EH (cell line): ENCODE results near the gene ALB.
A peak's percentile ranks its signal among the peaks of the same experiment; 100 is the strongest.

Experiments
- DNase-seq: peaks from one replicate; pipeline ENCODE4 v3.0.0-alpha.2; 2015; ENCODE audit warnings: low read depth

The ALB gene

DNA sequence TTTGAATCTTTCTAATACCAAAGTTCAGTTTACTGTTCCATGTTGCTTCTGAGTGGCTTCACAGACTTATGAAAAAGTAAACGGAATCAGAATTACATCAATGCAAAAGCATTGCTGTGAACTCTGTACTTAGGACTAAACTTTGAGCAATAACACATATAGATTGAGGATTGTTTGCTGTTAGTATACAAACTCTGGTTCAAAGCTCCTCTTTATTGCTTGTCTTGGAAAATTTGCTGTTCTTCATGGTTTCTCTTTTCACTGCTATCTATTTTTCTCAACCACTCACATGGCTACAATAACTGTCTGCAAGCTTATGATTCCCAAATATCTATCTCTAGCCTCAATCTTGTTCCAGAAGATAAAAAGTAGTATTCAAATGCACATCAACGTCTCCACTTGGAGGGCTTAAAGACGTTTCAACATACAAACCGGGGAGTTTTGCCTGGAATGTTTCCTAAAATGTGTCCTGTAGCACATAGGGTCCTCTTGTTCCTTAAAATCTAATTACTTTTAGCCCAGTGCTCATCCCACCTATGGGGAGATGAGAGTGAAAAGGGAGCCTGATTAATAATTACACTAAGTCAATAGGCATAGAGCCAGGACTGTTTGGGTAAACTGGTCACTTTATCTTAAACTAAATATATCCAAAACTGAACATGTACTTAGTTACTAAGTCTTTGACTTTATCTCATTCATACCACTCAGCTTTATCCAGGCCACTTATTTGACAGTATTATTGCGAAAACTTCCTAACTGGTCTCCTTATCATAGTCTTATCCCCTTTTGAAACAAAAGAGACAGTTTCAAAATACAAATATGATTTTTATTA, 28.3 kb downstream of the ALB start:
- DNase-seq: no peak

GRCh38 chr4:73433140-73433539, 29.1 kb downstream of the ALB start:
- no peak for DNase-seq

DNA sequence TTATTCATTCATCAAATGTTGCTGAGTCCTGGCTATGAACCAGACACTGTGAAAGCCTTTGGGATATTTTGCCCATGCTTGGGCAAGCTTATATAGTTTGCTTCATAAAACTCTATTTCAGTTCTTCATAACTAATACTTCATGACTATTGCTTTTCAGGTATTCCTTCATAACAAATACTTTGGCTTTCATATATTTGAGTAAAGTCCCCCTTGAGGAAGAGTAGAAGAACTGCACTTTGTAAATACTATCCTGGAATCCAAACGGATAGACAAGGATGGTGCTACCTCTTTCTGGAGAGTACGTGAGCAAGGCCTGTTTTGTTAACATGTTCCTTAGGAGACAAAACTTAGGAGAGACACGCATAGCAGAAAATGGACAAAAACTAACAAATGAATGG, 30.2 kb downstream of the ALB start:
- peak; percentile 15 for DNase-seq

DNA sequence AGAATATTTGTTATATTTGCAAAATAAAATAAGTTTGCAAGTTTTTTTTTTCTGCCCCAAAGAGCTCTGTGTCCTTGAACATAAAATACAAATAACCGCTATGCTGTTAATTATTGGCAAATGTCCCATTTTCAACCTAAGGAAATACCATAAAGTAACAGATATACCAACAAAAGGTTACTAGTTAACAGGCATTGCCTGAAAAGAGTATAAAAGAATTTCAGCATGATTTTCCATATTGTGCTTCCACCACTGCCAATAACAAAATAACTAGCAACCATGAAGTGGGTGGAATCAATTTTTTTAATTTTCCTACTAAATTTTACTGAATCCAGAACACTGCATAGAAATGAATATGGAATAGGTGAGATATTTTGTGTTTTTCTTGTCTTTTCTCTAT, 31.9 kb downstream of the ALB start, which contains the start of gene AFP:
Gene AFP, plus strand, starts transcription at position 238 of the 400 bp plus-strand sequence. Its CDS starts 42 bp downstream, at position 280.
- no peak for DNase-seq

- no peak for DNase-seq
These were observed 32.8 kb downstream of the ALB start for GRCh38 chr4:73436674-73437557.

GRCh38 chr4:73437558-73437956, 33.5 kb downstream of the ALB start:
- no peak for DNase-seq

- no peak for DNase-seq
These were observed 34.0 kb downstream of the ALB start for GRCh38 chr4:73438048-73438447.

DNA sequence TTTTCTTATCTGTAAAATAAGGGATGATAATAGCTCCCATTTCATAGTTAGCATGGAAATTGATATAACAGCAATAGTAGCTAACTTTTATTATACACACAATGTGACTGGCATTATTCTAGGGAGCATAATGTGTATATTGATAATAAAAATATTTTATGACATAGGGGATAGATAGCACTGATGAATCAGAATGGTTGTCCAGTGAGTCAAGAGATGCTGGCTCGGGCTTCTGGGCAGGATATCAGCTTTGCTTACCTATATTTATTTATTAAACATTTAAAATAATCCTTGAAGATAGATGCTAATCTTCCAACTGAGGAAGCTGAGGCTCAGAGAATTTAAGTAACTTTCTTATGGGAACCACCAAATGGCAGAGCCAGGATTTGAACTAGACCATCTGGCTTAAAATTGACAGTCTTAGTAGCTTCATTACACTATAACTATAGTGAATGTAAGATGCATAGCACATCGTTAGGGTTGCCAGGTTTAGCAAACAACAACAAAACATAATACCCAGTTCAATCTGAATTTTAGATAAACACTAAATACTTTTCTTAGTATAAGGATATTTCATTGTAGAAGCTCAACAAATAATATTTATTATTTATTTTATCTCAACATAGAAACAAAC, 34.6 kb downstream of the ALB start:
- DNase-seq: no peak

- no peak for DNase-seq
These were observed 35.4 kb downstream of the ALB start for GRCh38 chr4:73439445-73439844.

DNA sequence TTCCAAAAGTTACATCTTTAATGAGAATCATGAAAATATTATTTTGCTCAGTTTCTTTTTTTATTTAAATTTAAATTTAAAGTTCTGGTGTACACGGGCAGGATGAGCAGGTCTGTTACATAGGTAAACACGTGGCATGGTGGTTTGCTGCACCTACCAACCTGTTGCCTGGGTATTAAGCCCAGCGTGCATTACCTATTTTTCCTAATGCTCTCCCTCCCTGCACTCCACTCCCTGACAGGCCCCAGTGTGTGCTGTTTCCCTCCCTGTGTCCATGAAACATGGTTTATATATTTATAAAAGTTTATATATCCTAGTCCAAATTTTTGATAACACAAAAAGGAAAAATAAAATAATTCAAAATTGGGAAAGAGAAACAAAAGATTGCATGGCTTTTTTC, 35.9 kb downstream of the ALB start:
- no peak for DNase-seq

DNA sequence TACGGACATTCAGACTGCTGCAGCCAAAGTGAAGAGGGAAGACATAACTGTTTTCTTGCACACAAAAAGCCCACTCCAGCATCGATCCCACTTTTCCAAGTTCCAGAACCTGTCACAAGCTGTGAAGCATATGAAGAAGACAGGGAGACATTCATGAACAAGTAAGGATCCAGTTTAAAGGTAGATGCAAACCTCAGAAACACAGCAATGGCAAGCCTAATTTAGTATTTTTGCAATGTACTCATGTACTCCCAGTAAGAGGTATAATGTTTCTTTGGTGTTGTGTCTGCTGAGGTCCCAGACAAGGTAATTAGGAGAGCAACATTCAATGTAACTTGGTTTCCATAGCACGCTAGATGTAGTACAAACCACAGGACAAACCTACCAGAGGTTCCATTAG, 36.6 kb downstream of the ALB start:
- DNase-seq: no peak

DNA sequence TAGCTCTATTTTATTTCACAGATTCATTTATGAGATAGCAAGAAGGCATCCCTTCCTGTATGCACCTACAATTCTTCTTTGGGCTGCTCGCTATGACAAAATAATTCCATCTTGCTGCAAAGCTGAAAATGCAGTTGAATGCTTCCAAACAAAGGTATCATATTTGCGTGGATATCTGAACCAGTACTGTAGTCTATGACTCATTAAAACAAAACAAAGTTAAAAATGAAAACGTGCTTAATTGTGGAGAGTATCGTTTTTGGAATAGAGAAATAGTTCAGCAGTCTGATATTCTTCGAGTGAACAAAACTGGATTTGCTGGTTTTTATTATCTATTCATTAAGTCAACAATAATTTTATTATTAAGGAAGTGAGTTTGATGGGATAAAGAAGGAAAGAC, 38.2 kb downstream of the ALB start:
- DNase-seq: no peak

DNA sequence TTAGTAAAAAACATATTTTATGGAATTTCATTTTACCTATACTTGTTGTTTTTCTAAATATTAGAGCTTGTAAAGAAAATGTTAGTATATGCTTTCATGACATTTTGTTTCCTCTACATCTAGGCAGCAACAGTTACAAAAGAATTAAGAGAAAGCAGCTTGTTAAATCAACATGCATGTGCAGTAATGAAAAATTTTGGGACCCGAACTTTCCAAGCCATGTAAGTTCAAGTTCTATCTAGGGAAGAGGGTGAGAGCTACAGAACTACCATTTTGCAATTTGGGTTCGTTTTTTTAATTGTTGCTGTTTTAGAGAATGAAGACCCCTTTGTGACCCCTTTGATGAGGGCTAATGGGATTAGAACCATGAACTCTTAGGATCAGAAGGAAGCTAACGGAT, 39.1 kb downstream of the ALB start:
- DNase-seq: no peak

- no peak for DNase-seq
These were observed 41.6 kb downstream of the ALB start for GRCh38 chr4:73445383-73446335.

DNA sequence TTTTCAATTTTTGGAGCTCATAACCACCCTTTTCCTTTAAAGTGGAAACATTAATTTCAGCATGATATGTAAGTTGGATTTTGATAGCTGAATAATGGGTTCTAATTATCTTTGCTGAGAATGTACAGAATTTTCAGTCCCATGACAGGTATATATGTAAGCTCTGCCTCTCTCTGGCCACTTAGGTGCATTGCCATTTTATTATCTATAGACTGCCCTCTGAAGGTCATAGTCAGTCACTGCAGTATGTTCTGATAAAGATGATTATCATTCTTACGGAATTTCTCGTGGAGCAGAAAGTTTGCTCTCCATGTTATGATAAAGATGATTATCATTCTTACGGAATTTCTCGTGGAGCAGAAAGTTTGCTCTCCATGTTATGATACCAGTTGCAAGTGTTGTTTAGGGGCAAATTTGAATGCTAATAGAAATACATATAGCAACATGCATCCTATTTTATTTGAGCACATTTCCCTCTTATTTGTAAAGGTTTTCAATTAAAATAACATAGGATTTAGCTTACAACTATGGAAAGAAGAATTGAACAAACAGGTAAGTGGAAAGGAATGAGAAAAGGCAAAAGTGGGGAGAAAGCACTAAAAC, 42.4 kb downstream of the ALB start:
- peak; percentile 56 for DNase-seq

DNA sequence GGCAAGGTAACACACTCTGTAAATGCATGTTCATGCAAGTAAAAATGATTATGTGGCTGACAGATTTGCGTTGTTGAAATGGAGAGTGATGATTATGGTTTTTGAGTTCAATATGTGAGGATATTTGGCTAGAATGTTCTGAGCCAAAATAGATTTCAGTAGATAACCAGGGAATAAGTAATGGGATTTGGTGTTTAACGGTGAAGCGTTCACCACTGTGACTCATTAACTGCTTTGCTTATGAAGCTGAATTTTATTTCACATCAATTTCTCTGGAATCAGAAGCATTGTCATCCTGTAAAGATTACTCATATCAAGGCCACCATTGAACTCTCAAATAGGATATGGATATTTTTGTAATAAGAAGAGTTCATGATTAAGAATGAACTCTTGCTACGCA, 43.6 kb downstream of the ALB start:
- DNase-seq: peak; percentile 48

GRCh38 chr4:73448448-73449203, 44.5 kb downstream of the ALB start:
- no peak for DNase-seq

DNA sequence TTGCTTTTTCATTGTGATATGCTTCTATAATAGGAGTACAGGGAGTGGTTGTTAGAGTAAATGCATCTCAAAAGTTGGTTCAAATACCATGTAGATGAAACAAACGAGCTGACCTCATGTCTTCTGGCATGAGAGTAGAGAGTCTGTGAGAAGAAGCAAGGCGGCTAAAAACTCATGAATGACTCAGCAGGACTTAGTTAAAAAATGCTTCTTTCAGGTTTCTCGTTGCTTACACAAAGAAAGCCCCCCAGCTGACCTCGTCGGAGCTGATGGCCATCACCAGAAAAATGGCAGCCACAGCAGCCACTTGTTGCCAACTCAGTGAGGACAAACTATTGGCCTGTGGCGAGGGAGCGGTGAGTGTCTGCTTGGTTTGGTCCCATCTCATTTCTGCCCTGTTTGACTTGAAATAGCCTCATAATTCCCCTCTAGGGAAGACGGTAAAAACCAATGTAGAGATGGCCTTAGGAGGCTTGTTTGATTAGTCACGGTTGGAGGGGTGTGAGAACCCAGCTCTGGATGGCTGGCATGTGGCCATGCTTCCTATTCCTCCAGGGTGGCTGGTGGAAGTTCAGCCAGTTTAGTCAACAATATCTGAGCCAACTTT, 46.4 kb downstream of the ALB start:
- DNase-seq: peak; percentile 92

GRCh38 chr4:73451404-73451803, 47.3 kb downstream of the ALB start:
- peak; percentile 46 for DNase-seq
